K562 (cell line): ENCODE measurements around the gene SUPT3H. TPM values are rescaled to one million over a fixed set of nuclear protein-coding genes. Genes with fewer than 3 reads are reported as not detected.

Source experiments
- ATAC-seq: fragments of 200-7000 bp; cut with Tn5 transposase; 3 replicates; pipeline ENCODE4 v1.9.1; 2020; ENCODE audit warnings: moderate library complexity
- BruUV-seq: library from RNA; stranded (reverse); fragments of 400-500 nt; replicated peaks from 2 replicates; lab custom pipeline; 2021; lab: Mats Ljungman, UMichigan
- CTCF ChIA-PET: fragments of 300-600 bp; formaldehyde crosslinking; extraction: SDS; loops from one replicate; lab custom pipeline; 2021; ENCODE audit warnings: low intra/inter-chr PET ratio; lab: Yijun Ruan, JAX
- POLR2A ChIA-PET: fragments of 300-600, 350-650 bp; sonication (Branson Sonifier 250); formaldehyde crosslinking; extraction: SDS; loops from one replicate; lab custom pipeline; 2021; ENCODE audit warnings: antibody characterized with exemption, inconsistent platforms; lab: Yijun Ruan, JAX
- DNase-seq, 4 experiments: peaks; one replicate each; pipeline versions ENCODE4 v3.0.0 to v3.0.0-alpha.2; 2011 to 2018; ENCODE audit warnings: low spot score in 3 of 4, mixed read lengths in 3 of 4; ENCODE audit errors: extremely low read depth in 1 of 4
- FAIRE-seq: peaks from 2 replicates; lab custom pipeline; 2011; peaks lifted over from hg19 to GRCh38; lab: Jason Lieb, UNC
- H2AFZ ChIP-seq: 2 replicates; pipeline ENCODE4 v1.6.0; 2011; ENCODE audit warnings: low read depth, low read length, control low read depth, inconsistent platforms
- H3K27ac ChIP-seq: fragments of 200-600 bp; 3 replicates; pipeline ENCODE4 v1.8.0; 2011; ENCODE audit warnings: low read depth, mild to moderate bottlenecking, control low read depth, inconsistent platforms, low read length, moderate library complexity, mixed read lengths; ENCODE audit errors: extremely low read depth
- H3K27me3 ChIP-seq, 2 experiments: fragments of 300-600 bp in 1 of 2; 2 replicates in 1 of 2; 3 replicates in 1 of 2; pipeline versions ENCODE4 v1.6.0 to v1.8.0; 2011; ENCODE audit warnings: inconsistent platforms in 2 of 2, low read length in 2 of 2, mild to moderate bottlenecking in 1 of 2, mixed read lengths in 1 of 2, moderate library complexity in 1 of 2; ENCODE audit not compliant: control insufficient read depth in 2 of 2, insufficient read depth in 2 of 2
- H3K36me3 ChIP-seq: fragments of 300-600 bp; 3 replicates; pipeline ENCODE4 v1.8.0; 2011; ENCODE audit warnings: mild to moderate bottlenecking, low read length, inconsistent platforms; ENCODE audit not compliant: control insufficient read depth, insufficient read depth
- H3K4me1 ChIP-seq, 2 experiments: fragments of 200-600 bp in 1 of 2; replicated peaks in 1 of 2; 2 replicates in 1 of 2; 3 replicates in 1 of 2; pipeline versions ENCODE4 v1.5.1 to v1.8.0; 2011; ENCODE audit warnings: inconsistent platforms in 2 of 2, low read length in 2 of 2, mild to moderate bottlenecking in 1 of 2, mixed read lengths in 1 of 2, moderate library complexity in 1 of 2; ENCODE audit not compliant: control insufficient read depth in 2 of 2, insufficient read depth in 2 of 2
- H3K4me2 ChIP-seq: 2 replicates; pipeline ENCODE4 v1.6.1; 2011; ENCODE audit warnings: low read length, control low read depth, inconsistent platforms, mixed read lengths; ENCODE audit not compliant: insufficient read depth
- H3K4me3 ChIP-seq: fragments of 200-600 bp; sonication (generic), shearing (Covaris generic); 2 replicates; pipeline ENCODE4 v1.5.1; 2016; ENCODE audit warnings: control low read depth, inconsistent platforms
- H3K79me2 ChIP-seq: fragments of 200-600 bp; 3 replicates; pipeline ENCODE4 v1.8.0; 2011; ENCODE audit warnings: low read length, inconsistent platforms; ENCODE audit not compliant: control insufficient read depth, insufficient read depth
- H3K9ac ChIP-seq, 2 experiments: 2 replicates each; pipeline versions ENCODE4 v1.6.0 to v1.6.1; 2011; ENCODE audit warnings: low read depth in 2 of 2, low read length in 2 of 2, control low read depth in 1 of 2, inconsistent platforms in 1 of 2, mild to moderate bottlenecking in 1 of 2, mixed read lengths in 1 of 2; ENCODE audit not compliant: insufficient read depth in 1 of 2
- H3K9me1 ChIP-seq: one replicate; pipeline ENCODE4 v1.6.0; 2011; ENCODE audit warnings: inconsistent platforms, mild to moderate bottlenecking, low read length, moderate library complexity; ENCODE audit not compliant: control insufficient read depth, insufficient read depth
- H3K9me3 ChIP-seq: replicated peaks from 2 replicates; pipeline ENCODE4 v1.5.1; 2011; ENCODE audit warnings: low read depth, low read length, inconsistent platforms; ENCODE audit not compliant: control insufficient read depth, insufficient read depth
- H4K20me1 ChIP-seq: replicated peaks from 2 replicates; pipeline ENCODE4 v1.6.1; 2011; ENCODE audit warnings: low read length, inconsistent platforms, mixed read lengths; ENCODE audit not compliant: control insufficient read depth, insufficient read depth
- CREB3 ChIP-seq: fragments of 450-650 bp; conservative IDR thresholded peaks from 2 replicates; pipeline ENCODE4 v1.6.1; 2016; ENCODE audit warnings: missing genetic modification characterization, low read depth, mild to moderate bottlenecking, missing compliant biosample characterization, moderate library complexity
- ELF4 ChIP-seq: fragments of 450-650 bp; formaldehyde crosslinking; IDR thresholded peaks from 2 replicates; pipeline ENCODE4 v1.4.0; 2022; ENCODE audit warnings: missing genetic modification characterization
- MEIS2 ChIP-seq: fragments of 450-650 bp; IDR thresholded peaks from 2 replicates; pipeline ENCODE4 v1.6.1; 2014; ENCODE audit warnings: mild to moderate bottlenecking; ENCODE audit not compliant: partially characterized antibody
- SMARCA4 ChIP-seq: fragments of 450-650 bp; IDR thresholded peaks from 2 replicates; pipeline ENCODE4 v1.6.1; 2016
- VEZF1 ChIP-seq: fragments of 200-800 bp; sonication (Bioruptor generic); IDR thresholded peaks from 2 replicates; pipeline ENCODE4 v1.6.1; 2017; ENCODE audit warnings: missing genetic modification characterization, missing compliant biosample characterization
- ZBTB12 ChIP-seq: fragments of 250-450 bp; sonication (Bioruptor Pico); IDR thresholded peaks from 2 replicates; pipeline ENCODE4 v1.4.0; 2020
- ZKSCAN3 ChIP-seq: fragments of 250-450 bp; sonication (Bioruptor Pico); IDR thresholded peaks from 2 replicates; pipeline ENCODE4 v1.4.0; 2020
- ZNF445 ChIP-seq: fragments of 250-450 bp; sonication (Bioruptor Pico); IDR thresholded peaks from 2 replicates; pipeline ENCODE4 v1.4.0; 2020; ENCODE audit warnings: low read depth, mild to moderate bottlenecking, moderate library complexity
- WGBS: fragments of 100-300 bp; shearing (Covaris generic); methylation state at CpG from one replicate; pipeline ENCODE4 v1.1.6; 2016; ENCODE audit warnings: low coverage, mixed read lengths; ENCODE audit not compliant: insufficient coverage; ENCODE audit errors: missing lambda C conversion rate; 5-methylcytosine and 5-hydroxymethylcytosine counted together
- in situ Hi-C: fragments of 300-500 bp; cut with MboI; formaldehyde crosslinking; loops from 4 replicates; pipeline ENCODE4 v1.15.0; 2018; ENCODE audit warnings: inconsistent platforms, mixed read lengths
- intact Hi-C: fragments of 100-400 bp; cut with micrococcal nuclease; formaldehyde crosslinking; loops from 2 replicates; pipeline ENCODE4 v1.14.2; 2022
- polyA plus RNA-seq, 8 experiments: library from polyadenylated mRNA; depleted of rRNA in 4 of 8; stranded (reverse) in 5 of 8; unstranded in 3 of 8; fragments of >200 nt; fragmentation: Nextera tagmentation in 2 of 8; fragmentation: Illumina TruSeq in 1 of 8; extraction: Ambion mirVana in 2 of 8; extraction: Trizol in 1 of 8; gene quantifications; 2 replicates each; pipeline versions ENCODE4 v1.2.1 to v1.2.3, GENCODE V29; 2011 to 2014; ENCODE audit warnings: inconsistent platforms in 1 of 8, missing spikeins in 1 of 8
- total RNA-seq, 7 experiments: library from RNA; depleted of rRNA in 6 of 7; stranded (reverse); fragments of >200 nt in 6 of 7; fragmentation: Illumina TruSeq in 2 of 7; extraction: Trizol in 2 of 7; gene quantifications; 2 replicates each; pipeline versions ENCODE4 v1.2.1 to v1.2.3, GENCODE V29; 2011 to 2021; ENCODE audit warnings: low replicate concordance in 1 of 7

Gene SUPT3H
- total and polyA plus RNA-seq, 9 of the 15 experiments (the other 6 are each of a cell fraction or from before 2014, with no cell fraction given) = 7.2 to 16.3 (median 11.9) TPM

GRCh38 chr6:45047573-45047972 is 330.2 kb downstream of the SUPT3H start:
- H3K79me2 ChIP-seq = no peaks in the 10 kb centered on the region
- H3K4me2 ChIP-seq = no peak overlapping the region
- H3K4me1 ChIP-seq = peaks cover 0 to 12% of the 10 kb centered on the region in 2 experiments; a peak in 3 of 5 replicates
- in situ Hi-C loops = no loop called here
- CTCF ChIA-PET = no interaction called here
- no peak overlapping the region for H2AFZ ChIP-seq
- POLR2A ChIA-PET = no interaction called here
- no peak for DNase-seq
- no peak overlapping the region for H3K9ac ChIP-seq
- H3K27me3 ChIP-seq = no peaks in the 10 kb centered on the region
- H3K36me3 ChIP-seq = no peaks in the 10 kb centered on the region
- H4K20me1 ChIP-seq = no peaks in the 10 kb centered on the region
- BruUV-seq = no TSS peak
- H3K9me3 ChIP-seq = no peaks in the 10 kb centered on the region
- H3K9me1 ChIP-seq = no peaks in the 10 kb centered on the region
- no peak for ATAC-seq
- H3K27ac ChIP-seq = no peak overlapping the region
- H3K4me3 ChIP-seq = no peak overlapping the region
- WGBS = 9% methylated on average over 1 of the region's 1 CpG
- TF ChIP-seq ZBTB12 (CRISPR knock-in tag) (no peak), ZKSCAN3 (CRISPR knock-in tag) (no peak), ELF4 (CRISPR knock-in tag) (no peak), VEZF1 (CRISPR knock-in tag) (no peak), ZNF445 (CRISPR knock-in tag) (no peak), MEIS2 (no peak), CREB3 (tag) (no peak), SMARCA4 (no peak)
- no peak for FAIRE-seq
- intact Hi-C loops = no loop called here
